Measurements from ENCODE around the gene NAA35.

GRCh38 chr9:85900504-85901201 is 40.3 kb upstream of the NAA35 start:
- TF ChIP-seq, protein P1, sequence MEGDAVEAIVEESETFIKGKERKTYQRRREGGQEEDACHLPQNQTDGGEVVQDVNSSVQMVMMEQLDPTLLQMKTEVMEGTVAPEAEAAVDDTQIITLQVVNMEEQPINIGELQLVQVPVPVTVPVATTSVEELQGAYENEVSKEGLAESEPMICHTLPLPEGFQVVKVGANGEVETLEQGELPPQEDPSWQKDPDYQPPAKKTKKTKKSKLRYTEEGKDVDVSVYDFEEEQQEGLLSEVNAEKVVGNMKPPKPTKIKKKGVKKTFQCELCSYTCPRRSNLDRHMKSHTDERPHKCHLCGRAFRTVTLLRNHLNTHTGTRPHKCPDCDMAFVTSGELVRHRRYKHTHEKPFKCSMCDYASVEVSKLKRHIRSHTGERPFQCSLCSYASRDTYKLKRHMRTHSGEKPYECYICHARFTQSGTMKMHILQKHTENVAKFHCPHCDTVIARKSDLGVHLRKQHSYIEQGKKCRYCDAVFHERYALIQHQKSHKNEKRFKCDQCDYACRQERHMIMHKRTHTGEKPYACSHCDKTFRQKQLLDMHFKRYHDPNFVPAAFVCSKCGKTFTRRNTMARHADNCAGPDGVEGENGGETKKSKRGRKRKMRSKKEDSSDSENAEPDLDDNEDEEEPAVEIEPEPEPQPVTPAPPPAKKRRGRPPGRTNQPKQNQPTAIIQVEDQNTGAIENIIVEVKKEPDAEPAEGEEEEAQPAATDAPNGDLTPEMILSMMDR (conservative IDR thresholded peaks at IDR 0.05): peak; percentile 88
- TF ChIP-seq ZFX (IDR thresholded peaks at IDR 0.05): no peak
